Neuronal stem cell (in vitro differentiated cells): ENCODE measurements around the gene SCAI.

Experiments
- DNase-seq: peaks from one replicate; pipeline ENCODE4 v3.0.0-alpha.2; 2013; ENCODE audit warnings: low spot score
- H2AFZ ChIP-seq: one replicate; pipeline ENCODE4 v1.6.1; 2013; ENCODE audit warnings: mild to moderate bottlenecking, low read length, inconsistent platforms
- H2AK5ac ChIP-seq: 2 replicates; pipeline ENCODE4 v1.6.1; 2013; ENCODE audit warnings: low read depth, mild to moderate bottlenecking, inconsistent platforms, low read length, moderate library complexity, mixed read lengths
- H2BK120ac ChIP-seq: 2 replicates; pipeline ENCODE4 v1.6.1; 2013; ENCODE audit warnings: low read depth, mild to moderate bottlenecking, inconsistent platforms, low read length, moderate library complexity, mixed read lengths
- H2BK12ac ChIP-seq: one replicate; pipeline ENCODE4 v1.6.1; 2013; ENCODE audit warnings: low read length, inconsistent platforms
- H2BK15ac ChIP-seq: 2 replicates; pipeline ENCODE4 v1.6.1; 2013; ENCODE audit warnings: mild to moderate bottlenecking, low read length, inconsistent platforms, mixed read lengths
- H2BK5ac ChIP-seq: one replicate; pipeline ENCODE4 v1.6.1; 2013; ENCODE audit warnings: inconsistent platforms, mild to moderate bottlenecking, low read length, moderate library complexity
- H3K14ac ChIP-seq: one replicate; pipeline ENCODE4 v1.6.1; 2013; ENCODE audit warnings: low read length, inconsistent platforms
- H3K18ac ChIP-seq: 2 replicates; pipeline ENCODE4 v1.6.1; 2013; ENCODE audit warnings: low read length, inconsistent platforms
- H3K23ac ChIP-seq: 2 replicates; pipeline ENCODE4 v1.6.1; 2013; ENCODE audit warnings: low read depth, mild to moderate bottlenecking, mixed read lengths, low read length, inconsistent platforms; ENCODE audit not compliant: poor library complexity
- H3K27ac ChIP-seq: replicated peaks from 3 replicates; pipeline ENCODE4 v1.5.1; 2013; ENCODE audit warnings: low read length, inconsistent platforms
- H3K27me3 ChIP-seq, 3 experiments: 2 replicates each; pipeline ENCODE4 v1.6.1; 2013; ENCODE audit warnings: low read length in 3 of 3, mild to moderate bottlenecking in 2 of 3, inconsistent platforms in 1 of 3, low read depth in 1 of 3, mixed read lengths in 1 of 3, moderate library complexity in 1 of 3; ENCODE audit not compliant: control insufficient read depth in 3 of 3, insufficient read depth in 3 of 3
- H3K36me3 ChIP-seq, 2 donors: replicated peaks in 1 of 2; 2 replicates each; pipeline ENCODE4 v1.6.1; 2013; ENCODE audit warnings: low read length in 2 of 2; ENCODE audit not compliant: control insufficient read depth in 2 of 2, insufficient read depth in 2 of 2
- H3K4ac ChIP-seq: 2 replicates; pipeline ENCODE4 v1.6.1; 2013; ENCODE audit warnings: inconsistent platforms, mild to moderate bottlenecking, low read length, moderate library complexity
- H3K4me1 ChIP-seq, 2 donors: 1 replicate in 1 of 2; 2 replicates in 1 of 2; pipeline ENCODE4 v1.6.1; 2013; ENCODE audit warnings: low read length in 2 of 2, low read depth in 1 of 2; ENCODE audit not compliant: control insufficient read depth in 2 of 2, insufficient read depth in 1 of 2
- H3K4me2 ChIP-seq: one replicate; pipeline ENCODE4 v1.6.1; 2013; ENCODE audit warnings: mild to moderate bottlenecking, low read length, inconsistent platforms; ENCODE audit not compliant: insufficient read depth, poor library complexity, severe bottlenecking
- H3K4me3 ChIP-seq, 2 donors: 2 replicates each; pipeline ENCODE4 v1.5.1; 2013; ENCODE audit warnings: low read length in 2 of 2, mild to moderate bottlenecking in 2 of 2, inconsistent platforms in 1 of 2, moderate library complexity in 1 of 2
- H3K79me1 ChIP-seq: one replicate; pipeline ENCODE4 v1.6.1; 2013; ENCODE audit warnings: low read depth, mild to moderate bottlenecking, inconsistent platforms, low read length, moderate library complexity
- H3K9ac ChIP-seq: one replicate; pipeline ENCODE4 v1.6.1; 2013; ENCODE audit warnings: mild to moderate bottlenecking, low read depth, low read length, inconsistent platforms; ENCODE audit not compliant: poor library complexity
- H3K9me3 ChIP-seq, 2 donors: replicated peaks in 1 of 2; 2 replicates each; pipeline versions ENCODE3 to v1.6.1; 2013; ENCODE audit warnings: low read length in 2 of 2, mild to moderate bottlenecking in 2 of 2, inconsistent platforms in 1 of 2, low read depth in 1 of 2, mixed read lengths in 1 of 2, moderate library complexity in 1 of 2; ENCODE audit not compliant: control insufficient read depth in 2 of 2, insufficient read depth in 1 of 2
- H4K8ac ChIP-seq: one replicate; pipeline ENCODE4 v1.6.1; 2013; ENCODE audit warnings: low read depth, mild to moderate bottlenecking, inconsistent platforms, low read length, moderate library complexity
- H4K91ac ChIP-seq: one replicate; pipeline ENCODE4 v1.6.1; 2013; ENCODE audit warnings: low read length, low read depth, mild to moderate bottlenecking, inconsistent platforms; ENCODE audit not compliant: poor library complexity
- WGBS, 2 donors: extraction: QIAGEN DNeasy Blood & Tissue Kit; methylation state at CpG; one replicate each; pipeline ENCODE4 v1.1.7; 2013; ENCODE audit warnings: missing lambda C conversion rate in 2 of 2, mixed read lengths in 1 of 2; ENCODE audit not compliant: insufficient read length in 2 of 2, insufficient replicate concordance in 1 of 2; ENCODE audit errors: extremely low coverage in 2 of 2; 5-methylcytosine and 5-hydroxymethylcytosine counted together

The SCAI gene

GRCh38 chr9:125145425-125145824, 2.1 kb upstream of the SCAI start:
- Histone ChIP-seq H4K8ac (no peak overlapping the region), H3K4me3 (no peak overlapping the region), H2BK5ac (no peak overlapping the region), H2BK12ac (no peak overlapping the region), H3K27me3 (no peaks in the 10 kb centered on the region), H2AFZ (no peak overlapping the region), H3K4me2 (no peak overlapping the region), H3K23ac (no peak overlapping the region), H4K91ac (no peak overlapping the region), H3K18ac (no peak overlapping the region), H3K27ac (no peak overlapping the region), H3K4me1 (peaks cover 2 to 6% of the 10 kb centered on the region in 2 donors), H3K79me1 (peaks cover 4% of the 10 kb centered on the region), H2BK15ac (no peak overlapping the region), H2AK5ac (no peak overlapping the region), H3K9me3 (no peaks in the 10 kb centered on the region), H2BK120ac (no peak overlapping the region), H3K36me3 (peaks cover 6 to 35% of the 10 kb centered on the region in 2 donors), H3K14ac (no peak overlapping the region), H3K9ac (no peak overlapping the region), H3K4ac (no peak overlapping the region)
- DNase-seq, result no peak
- no CpG with 5 or more reads among the region's 4 CpGs for WGBS, 2 donors

GRCh38 chr9:125142560-125143376, 560 bp downstream of the SCAI start:
- peak overlapping the region; percentile 80 for H2AFZ ChIP-seq
- WGBS, 2 donors, result no CpG with 5 or more reads among the region's 54 CpGs

GRCh38 chr9:125141751-125142150, 1.6 kb downstream of the SCAI start:
- Histone ChIP-seq H3K9ac (no peak overlapping the region), H2BK5ac (no peak overlapping the region), H3K23ac (no peak overlapping the region), H3K14ac (no peak overlapping the region), H2BK15ac (no peak overlapping the region), H3K36me3 (peaks cover 1 to 24% of the 10 kb centered on the region in 2 donors), H3K18ac (no peak overlapping the region), H2BK120ac (no peak overlapping the region), H3K4me3 (no peak overlapping the region), H2AK5ac (no peak overlapping the region), H3K27ac (no peak overlapping the region), H3K4ac (no peak overlapping the region), H2AFZ (no peak overlapping the region), H3K4me2 (no peak overlapping the region), H3K9me3 (no peaks in the 10 kb centered on the region), H4K91ac (no peak overlapping the region), H3K4me1 (peaks cover 2 to 6% of the 10 kb centered on the region in 2 donors), H3K79me1 (peaks cover 5% of the 10 kb centered on the region), H2BK12ac (no peak overlapping the region), H4K8ac (no peak overlapping the region), H3K27me3 (no peaks in the 10 kb centered on the region)
- DNase-seq, result no peak
- WGBS, 2 donors, result no CpG with 5 or more reads among the region's 4 CpGs

More at GRCh38 chr9:125142560-125143376, 560 bp downstream of the SCAI start:
- Histone ChIP-seq H3K14ac (no peak overlapping the region), H3K4me1 (peaks cover 2 to 6% of the 10 kb centered on the region in 2 donors), H3K4me3 (peak overlapping the region; percentile 90 to 95), H3K23ac (peak overlapping the region; percentile 77), H4K8ac (no peak overlapping the region), H2BK12ac (no peak overlapping the region), H2BK15ac (no peak overlapping the region), H3K18ac (peak overlapping the region; percentile 91), H2BK5ac (peak overlapping the region; percentile 66), H2AK5ac (peak overlapping the region; percentile 40), H3K4ac (no peak overlapping the region), H2BK120ac (no peak overlapping the region), H4K91ac (no peak overlapping the region), H3K4me2 (peak overlapping the region; percentile 75), H3K9ac (peak overlapping the region; percentile 82), H3K79me1 (peaks cover 5% of the 10 kb centered on the region), H3K9me3 (no peaks in the 10 kb centered on the region), H3K36me3 (peaks cover 1 to 24% of the 10 kb centered on the region in 2 donors), H3K27ac (peak overlapping the region; percentile 82), H3K27me3 (no peaks in the 10 kb centered on the region)
- no peak for DNase-seq

GRCh38 chr9:125141251-125141650, 2.1 kb downstream of the SCAI start:
- Histone ChIP-seq H2BK15ac (no peak overlapping the region), H3K79me1 (peaks cover 5% of the 10 kb centered on the region), H3K4ac (no peak overlapping the region), H3K4me3 (no peak overlapping the region), H2BK12ac (no peak overlapping the region), H2BK5ac (no peak overlapping the region), H3K27me3 (no peaks in the 10 kb centered on the region), H3K18ac (no peak overlapping the region), H4K8ac (no peak overlapping the region), H2AK5ac (no peak overlapping the region), H3K36me3 (peaks cover 1 to 24% of the 10 kb centered on the region in 2 donors), H2BK120ac (no peak overlapping the region), H3K9ac (no peak overlapping the region), H3K14ac (no peak overlapping the region), H3K9me3 (no peaks in the 10 kb centered on the region), H4K91ac (no peak overlapping the region), H3K4me1 (peaks cover 2 to 6% of the 10 kb centered on the region in 2 donors), H3K27ac (no peak overlapping the region), H3K4me2 (no peak overlapping the region), H2AFZ (no peak overlapping the region), H3K23ac (no peak overlapping the region)
- no CpG with 5 or more reads among the region's 3 CpGs for WGBS, 2 donors
- DNase-seq, result no peak
